K562 treated with DMSO at 1 percent for 12 hours (cell line): Measurements from ENCODE around the gene PRSS3. TPM values are rescaled to one million over a fixed set of nuclear protein-coding genes. Genes with fewer than 3 reads are reported as not detected.

Experiments
- total RNA-seq: library from RNA; unstranded; fragments of 300-600 nt; gene quantifications from 2 replicates; pipeline ENCODE4 v1.2.3, GENCODE V29; 2022; ENCODE audit not compliant: insufficient read depth

The PRSS3 gene
- not detected in 2 replicates for total RNA-seq

DNA sequence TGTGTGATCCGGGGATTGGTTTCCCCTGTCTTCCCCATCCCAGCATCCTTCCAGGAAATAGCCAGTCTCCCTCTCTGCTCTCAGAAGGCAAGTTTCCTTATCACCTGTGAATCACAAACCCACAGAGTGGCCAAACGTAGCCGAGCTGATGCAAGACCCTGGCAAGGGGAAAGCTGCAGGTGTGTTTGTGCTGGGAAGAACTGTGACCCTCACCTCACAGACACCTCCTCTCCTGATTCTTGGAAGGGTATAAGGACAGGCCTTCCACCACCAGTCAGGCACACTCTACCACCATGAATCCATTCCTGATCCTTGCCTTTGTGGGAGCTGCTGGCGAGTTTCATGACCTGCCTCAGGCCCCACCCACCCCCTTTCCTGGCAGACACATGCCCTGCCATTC lies at the start of gene PRSS3:
Gene PRSS3, plus strand, starts transcription at position 281 of the 400 bp plus-strand sequence. Its CDS starts 13 bp downstream, at position 294.

DNA sequence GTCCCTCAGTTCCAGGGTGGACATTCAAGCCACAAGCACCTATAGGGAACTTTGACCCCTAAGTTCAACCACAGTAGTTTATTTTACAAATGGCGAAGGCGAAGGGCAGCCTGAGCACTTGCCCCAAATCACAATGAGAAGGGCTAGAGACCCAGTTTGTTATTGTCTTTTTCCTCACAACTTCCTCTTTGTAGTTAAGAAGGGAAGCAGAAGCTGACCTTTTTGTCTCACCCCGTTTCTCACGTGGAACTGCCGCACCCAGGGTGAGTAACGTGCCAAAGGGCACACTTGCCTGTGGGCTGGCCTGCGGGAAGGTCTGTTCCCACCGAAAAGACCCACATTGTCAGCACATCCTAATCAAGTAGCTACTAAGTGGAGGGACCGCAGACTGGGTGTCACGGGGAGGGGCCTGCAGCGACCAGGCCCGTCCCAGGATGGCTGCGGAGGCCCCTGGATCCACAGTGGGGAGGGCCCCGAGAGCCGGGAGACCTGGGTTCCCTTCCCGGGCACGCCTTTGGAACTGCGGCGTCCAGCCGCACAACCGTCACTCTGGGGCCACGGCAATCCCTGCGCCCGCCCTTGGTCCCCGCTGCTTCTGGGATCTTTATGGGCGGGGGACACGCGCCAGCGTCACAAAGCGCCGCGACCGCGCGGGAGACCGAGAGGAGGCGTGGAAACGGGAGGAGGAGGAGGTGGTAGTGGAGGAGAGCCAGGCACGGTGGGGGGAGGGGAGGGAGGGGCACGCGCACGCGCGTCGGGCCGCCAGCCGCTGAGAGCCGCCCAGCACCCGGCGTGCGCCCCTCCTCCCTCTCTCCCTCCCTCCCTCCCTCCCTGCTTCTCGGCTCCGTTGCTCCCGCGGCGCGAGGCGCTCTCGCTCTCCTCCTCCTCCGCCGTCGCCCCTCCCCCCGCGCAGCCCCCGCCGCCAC lies 21.2 kb downstream of the PRSS3 start, which contains the start of gene UBE2R2:
Gene UBE2R2, plus strand, starts transcription at position 834 of the 926 bp plus-strand sequence. CDS start 598 bp downstream, outside the sequence.

Other genes starting within 250 kb of the PRSS3 start
- gene UBE2R2, start 21.6 kb downstream of the PRSS3 start, total RNA-seq: 11.2 and 26.7 TPM in 2 replicates